Heart left ventricle (tissue), 16 donors: Measurements from ENCODE around the gene IQSEC1. TPM values are rescaled to one million over a fixed set of nuclear protein-coding genes. Genes with fewer than 3 reads are reported as not detected.

Experiments used
- ATAC-seq, 4 donors: fragments of 200-7000 bp; cut with Tn5 transposase; one replicate each; pipeline ENCODE4 v1.9.1; 2020 to 2022; ENCODE audit warnings: moderate library complexity in 4 of 4, mild to moderate bottlenecking in 3 of 4, moderate number of reproducible peaks in 1 of 4
- DNase-seq, 5 donors: peaks; one replicate each; pipeline ENCODE4 v3.0.0-alpha.2; 2020
- H3K27ac ChIP-seq, 12 donors: fragments of 200-600 bp; sonication (generic) in 4 of 12; one replicate each; pipeline versions ENCODE4 v1.5.0 to v1.8.0; 2016 to 2022; ENCODE audit warnings: mild to moderate bottlenecking in 2 of 12
- H3K27me3 ChIP-seq, 9 donors: fragments of 200-600 bp; sonication (generic) in 2 of 9; one replicate each; pipeline versions ENCODE4 v1.5.1 to v1.8.0; 2016 to 2022; ENCODE audit warnings: mild to moderate bottlenecking in 3 of 9
- H3K36me3 ChIP-seq, 9 donors: fragments of 200-600 bp; sonication (generic) in 2 of 9; one replicate each; pipeline versions ENCODE4 v1.5.0 to v1.8.0; 2018 to 2022; ENCODE audit warnings: mild to moderate bottlenecking in 2 of 9
- H3K4me1 ChIP-seq, 12 donors: fragments of 200-600 bp; sonication (generic) in 4 of 12; one replicate each; pipeline versions ENCODE4 v1.5.0 to v1.8.0; 2016 to 2022; ENCODE audit warnings: mild to moderate bottlenecking in 3 of 12
- H3K4me3 ChIP-seq, 12 donors: fragments of 200-600 bp; sonication (generic) in 4 of 12; one replicate each; pipeline versions ENCODE4 v1.5.0 to v1.8.0; 2017 to 2022; ENCODE audit warnings: mild to moderate bottlenecking in 9 of 12, moderate library complexity in 4 of 12
- H3K9me3 ChIP-seq, 12 donors: fragments of 200-600 bp; sonication (generic) in 4 of 12; one replicate each; pipeline versions ENCODE4 v1.5.0 to v1.8.0; 2016 to 2022; ENCODE audit warnings: mild to moderate bottlenecking in 1 of 12
- POLR2A ChIP-seq, 2 donors: fragments of 450-650 bp; IDR thresholded peaks; one replicate each; pipeline ENCODE4 v1.6.1; 2017; ENCODE audit warnings: antibody characterized with exemption in 2 of 2, mild to moderate bottlenecking in 2 of 2, moderate library complexity in 2 of 2
- WGBS, 4 donors: extraction: QIAGEN DNeasy Blood & Tissue Kit in 2 of 4; methylation state at CpG; one replicate each; pipeline versions ENCODE4 v1.1.5 to v1.1.7; 2013 to 2018; 5-methylcytosine and 5-hydroxymethylcytosine counted together
- intact Hi-C, 10 donors: fragments of 100-400 bp; cut with DNase I; formaldehyde crosslinking; loops; one replicate each; pipeline versions ENCODE4 v1.11.1 to v1.14.2; 2022
- polyA plus RNA-seq, 2 donors: library from polyadenylated mRNA; stranded (reverse); fragments of 200-250 nt; gene quantifications; one replicate each; pipeline ENCODE4 v1.2.3, GENCODE V29; 2013
- total RNA-seq, 9 donors: library from RNA; depleted of rRNA in 2 of 9; stranded (reverse); fragments of >200 nt in 2 of 9; fragmentation: NEBNext Ultra II Directional in 3 of 9; extraction: Animal tissue kit (Norgen Biotek cat#: 25700) in 3 of 9; gene quantifications; one replicate each; pipeline versions ENCODE4 v1.1.0 to v1.2.4, GENCODE V29; 2016 to 2023
- TF ChIP-seq, protein P1 (sequence below), 12 donors: fragments of 200-600 bp; sonication (generic) in 4 of 12; IDR thresholded peaks; one replicate each; pipeline versions ENCODE4 v1.5.0 to v1.8.0; 2018 to 2022; ENCODE audit warnings: antibody characterized with exemption in 12 of 12, mild to moderate bottlenecking in 5 of 12
- donor health status: ischemic (EF 13 %, LVEDD 7.1; RV severe dilation, severe dysfunction).
- donor health status: healthy with polysubstance abuse.
- donor health status: DM: no; HTN: yes; CAD: no.
- donor health status: DM: no; HTN: no; CAD: no.
- donor health status: ischemic (EF 25% LVEDD 6.9; RV normal size, moderate dysfunction).
- donor health status: ischemic (EF 25% LVEDD 5.7; RV mildly dilated, moderate dysfunction).
- donor health status: healthy.
- donor health status: DM: yes; HTN: yes; CAD: no.
- donor health status: ischemic (EF 35%, LVEDD 5.7; RV mildly dilated, moderate dysfunction).
- donor health status: nonischemic (EF 11% LVEDD 7.7; RV severe dilation, severe dysfunction).
- donor health status: DM: yes; HTN: yes; CAD: no.
- donor health status: PGD.
- donor health status: ischemic (EF 29% LVEDD 5.4; RV normal size, mild dysfunction).
- donor health status: nonischemic (EF 23%, LVEDD 6.1; RV moderate dilation, normal function).

IQSEC1 gene
- total and polyA plus RNA-seq, 11 donors: 28.8 to 79.1 (median 62.2) TPM

DNA sequence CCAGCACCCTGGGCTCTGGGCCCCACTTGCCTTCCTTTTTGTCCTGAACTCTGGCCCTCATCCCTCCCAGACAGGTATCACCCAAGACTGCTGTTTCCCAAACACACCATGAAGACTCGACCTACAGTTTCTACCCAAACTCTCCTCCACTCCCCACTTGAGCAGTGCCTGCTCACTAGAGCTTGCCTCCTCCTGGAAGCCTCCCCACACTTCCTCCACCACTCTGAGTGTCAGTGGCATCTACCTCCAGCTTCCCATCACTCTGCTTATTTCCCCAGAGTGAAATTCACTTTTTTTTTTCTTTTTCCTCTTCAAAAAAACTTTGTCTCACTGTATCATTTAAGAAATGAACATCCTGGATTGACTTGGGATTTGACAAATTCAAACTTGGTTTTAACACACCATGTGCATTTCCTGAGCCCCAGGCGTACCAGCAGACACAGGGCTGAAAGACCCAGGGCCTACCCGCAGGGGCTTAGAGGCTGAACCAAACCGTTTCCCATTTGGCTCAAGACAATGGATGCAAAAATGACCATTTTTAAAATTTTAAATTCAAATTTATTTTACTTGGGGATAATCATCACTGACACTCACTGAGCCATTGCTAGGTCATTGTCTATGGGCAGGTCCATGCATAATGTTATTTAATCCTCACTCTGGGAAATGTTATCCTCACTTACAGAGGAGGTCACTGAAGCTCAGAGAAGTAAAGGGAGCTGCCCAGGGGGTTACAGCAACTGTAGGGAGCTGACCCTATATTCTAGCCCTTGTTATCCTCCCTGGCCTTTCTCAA is 62.3 kb downstream of the IQSEC1 start:
- no peak for TF ChIP-seq POLR2A (IDR thresholded peaks at IDR 0.05)
- TF ChIP-seq, protein P1, sequence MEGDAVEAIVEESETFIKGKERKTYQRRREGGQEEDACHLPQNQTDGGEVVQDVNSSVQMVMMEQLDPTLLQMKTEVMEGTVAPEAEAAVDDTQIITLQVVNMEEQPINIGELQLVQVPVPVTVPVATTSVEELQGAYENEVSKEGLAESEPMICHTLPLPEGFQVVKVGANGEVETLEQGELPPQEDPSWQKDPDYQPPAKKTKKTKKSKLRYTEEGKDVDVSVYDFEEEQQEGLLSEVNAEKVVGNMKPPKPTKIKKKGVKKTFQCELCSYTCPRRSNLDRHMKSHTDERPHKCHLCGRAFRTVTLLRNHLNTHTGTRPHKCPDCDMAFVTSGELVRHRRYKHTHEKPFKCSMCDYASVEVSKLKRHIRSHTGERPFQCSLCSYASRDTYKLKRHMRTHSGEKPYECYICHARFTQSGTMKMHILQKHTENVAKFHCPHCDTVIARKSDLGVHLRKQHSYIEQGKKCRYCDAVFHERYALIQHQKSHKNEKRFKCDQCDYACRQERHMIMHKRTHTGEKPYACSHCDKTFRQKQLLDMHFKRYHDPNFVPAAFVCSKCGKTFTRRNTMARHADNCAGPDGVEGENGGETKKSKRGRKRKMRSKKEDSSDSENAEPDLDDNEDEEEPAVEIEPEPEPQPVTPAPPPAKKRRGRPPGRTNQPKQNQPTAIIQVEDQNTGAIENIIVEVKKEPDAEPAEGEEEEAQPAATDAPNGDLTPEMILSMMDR (IDR thresholded peaks at IDR 0.05): no peak
- peak overlapping the region in 1 of 12 donors; percentile 1 for H3K4me3 ChIP-seq
- ATAC-seq (no peak), DNase-seq (no peak)
- H3K9me3 ChIP-seq: no peaks in the 10 kb centered on the region
- intact Hi-C loops: no loop called here
- H3K27ac ChIP-seq: peak overlapping the region in 3 of 12 donors; percentile 11 to 99 (median 30)
- 85 to 93% (median 89%) methylated on average over 4 of the region's 4 CpGs for WGBS, 4 donors
- peaks cover 0 to 89% (median 27%) of the 10 kb centered on the region in 12 donors for H3K4me1 ChIP-seq
- peaks cover 0 to 3% (median 0%) of the 10 kb centered on the region in 9 donors for H3K36me3 ChIP-seq
- no peaks in the 10 kb centered on the region for H3K27me3 ChIP-seq

DNA sequence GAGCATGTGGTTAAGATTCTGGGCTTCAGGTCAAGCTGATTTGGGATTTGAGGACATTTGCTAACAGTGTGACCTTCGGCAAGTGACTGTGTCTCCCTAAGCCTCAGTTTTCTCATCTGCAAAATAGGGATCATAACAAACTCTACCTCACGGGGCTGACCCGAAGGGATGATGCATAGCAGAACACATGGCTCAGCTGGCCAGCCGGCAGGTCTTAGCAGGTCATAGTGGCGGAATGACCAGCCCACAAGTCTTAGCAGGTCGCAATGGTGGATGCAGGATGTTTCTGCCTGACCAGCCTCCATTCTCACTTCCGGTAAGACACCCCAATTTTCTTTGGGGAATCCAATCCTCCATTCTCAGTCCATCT is 63.3 kb downstream of the IQSEC1 start:
- WGBS, 4 donors: 94 to 99% (median 96%) methylated on average over 7 of the region's 7 CpGs
- intact Hi-C loops: no loop called here
- Histone ChIP-seq H3K36me3 (peaks cover 0 to 3% (median 0%) of the 10 kb centered on the region in 9 donors), H3K27ac (peak overlapping the region in 5 of 12 donors; percentile 7 to 99 (median 24)), H3K4me1 (peaks cover 0 to 92% (median 19%) of the 10 kb centered on the region in 12 donors), H3K4me3 (peak overlapping the region in 1 of 12 donors; percentile 8), H3K9me3 (no peaks in the 10 kb centered on the region), H3K27me3 (no peaks in the 10 kb centered on the region)
- ATAC-seq (no peak), DNase-seq (no peak)
- TF ChIP-seq, protein P1 (IDR thresholded peaks at IDR 0.05): no peak
- no peak for TF ChIP-seq POLR2A (IDR thresholded peaks at IDR 0.05)

DNA sequence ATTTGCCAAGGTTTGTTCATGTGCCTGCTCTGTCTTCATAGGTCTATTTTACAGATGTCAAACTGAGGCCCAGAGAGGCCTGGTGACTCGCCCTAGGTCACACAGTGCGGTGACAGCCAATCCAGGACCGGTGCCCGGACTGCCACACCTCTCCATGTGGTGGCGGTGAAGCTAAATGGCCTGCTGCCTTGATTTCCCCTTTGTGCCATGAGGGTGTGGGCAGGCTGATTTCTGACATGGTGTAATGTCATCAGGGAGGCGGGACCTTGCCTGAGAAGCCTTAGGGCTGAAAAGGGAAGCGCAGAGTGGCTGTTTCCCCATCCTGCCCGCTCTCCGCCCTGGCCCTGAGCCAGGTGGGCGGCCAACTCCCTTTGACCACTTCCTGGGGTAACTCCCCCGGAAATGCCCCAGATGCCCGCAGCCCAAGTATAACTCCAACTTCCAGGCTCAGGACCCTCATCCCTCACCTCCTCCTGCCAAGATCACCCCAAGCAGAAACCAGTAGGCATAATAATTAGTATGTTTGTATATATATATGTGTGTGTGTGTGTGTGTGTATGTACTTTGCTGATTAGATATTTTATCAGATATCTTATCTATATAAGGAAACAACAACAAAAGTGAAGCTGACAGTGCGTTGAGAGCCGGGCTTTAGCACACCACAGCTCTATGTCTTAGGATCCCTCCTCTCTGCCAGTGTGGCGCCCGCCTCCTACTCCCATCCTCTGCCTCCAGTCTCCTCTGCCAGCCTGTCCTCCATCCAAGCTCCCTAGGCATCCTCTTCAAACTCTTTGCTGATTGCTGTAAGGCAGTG is 63.9 kb downstream of the IQSEC1 start:
- 74 to 81% (median 79%) methylated on average over 16 of the region's 16 CpGs for WGBS, 4 donors
- intact Hi-C loops: no loop called here
- H3K27ac ChIP-seq: peak overlapping the region in 5 of 12 donors; percentile 7 to 99 (median 24)
- no peaks in the 10 kb centered on the region for H3K27me3 ChIP-seq
- peak overlapping the region in 1 of 12 donors; percentile 8 for H3K4me3 ChIP-seq
- no peaks in the 10 kb centered on the region for H3K9me3 ChIP-seq
- DNase-seq (peak; percentile 71 to 91 (median 77)), ATAC-seq (peak; percentile 2 to 64 (median 33))
- peaks cover 0 to 3% (median 0%) of the 10 kb centered on the region in 9 donors for H3K36me3 ChIP-seq
- peaks cover 0 to 98% (median 19%) of the 10 kb centered on the region in 12 donors for H3K4me1 ChIP-seq
- TF ChIP-seq, protein P1 (IDR thresholded peaks at IDR 0.05): no peak
- TF ChIP-seq POLR2A (IDR thresholded peaks at IDR 0.05): no peak
